ENCODE measurements around the gene BMP8B. TPM values are rescaled to one million over a fixed set of nuclear protein-coding genes. Genes with fewer than 3 reads are reported as not detected.

Gene BMP8B
- total and polyA plus RNA-seq, 7 donors: 0.06 to 0.25 (median 0.15) TPM

GRCh38 chr1:39753132-39754025 is 35.3 kb downstream of the BMP8B start:
- ATAC-seq: no peak
- Histone ChIP-seq H3K27ac (no peak overlapping the region), H3K36me3 (ENCODE audit: insufficient read depth in 1 of 2, low read depth in 1 of 2) (peaks cover 0 to 100% of the 10 kb centered on the region in 2 donors), H3K4me3 (no peak overlapping the region), H3K4me1 (no peaks in the 10 kb centered on the region), H3K27me3 (ENCODE audit: insufficient read depth in 3 of 3, low read length in 2 of 3) (no peaks in the 10 kb centered on the region), H3K9me3 (no peaks in the 10 kb centered on the region)
- intact Hi-C loops (cut with DNase I): no loop called here
- TF ChIP-seq CTCF (IDR thresholded peaks at IDR 0.05): no peak
- WGBS, 3 donors: 85 to 93% (median 90%) methylated on average over 16 of the region's 16 CpGs
- no peak for DNase-seq

GRCh38 chr1:39752703-39753102 is 36.0 kb downstream of the BMP8B start:
- intact Hi-C loops (cut with DNase I): no loop called here
- Histone ChIP-seq H3K27me3 (ENCODE audit: insufficient read depth in 3 of 3, low read length in 2 of 3) (no peaks in the 10 kb centered on the region), H3K27ac (no peak overlapping the region), H3K4me3 (no peak overlapping the region), H3K36me3 (ENCODE audit: insufficient read depth in 1 of 2, low read depth in 1 of 2) (peaks cover 0 to 100% of the 10 kb centered on the region in 2 donors), H3K4me1 (no peaks in the 10 kb centered on the region), H3K9me3 (no peaks in the 10 kb centered on the region)
- 87 to 97% (median 89%) methylated on average over 6 of the region's 6 CpGs for WGBS, 3 donors
- ATAC-seq (no peak), DNase-seq (no peak)
- no peak for TF ChIP-seq CTCF (IDR thresholded peaks at IDR 0.05)

- DNase-seq (no peak), ATAC-seq (no peak)
- TF ChIP-seq CTCF (IDR thresholded peaks at IDR 0.05): no peak
- WGBS, 3 donors: 95 to 97% (median 96%) methylated on average over 7 of the region's 7 CpGs
- Histone ChIP-seq H3K27me3 (ENCODE audit: insufficient read depth in 3 of 3, low read length in 2 of 3) (no peaks in the 10 kb centered on the region), H3K4me3 (no peak overlapping the region), H3K9me3 (no peaks in the 10 kb centered on the region), H3K4me1 (no peaks in the 10 kb centered on the region), H3K36me3 (ENCODE audit: insufficient read depth in 1 of 2, low read depth in 1 of 2) (peaks cover 4 to 100% of the 10 kb centered on the region in 2 donors), H3K27ac (no peak overlapping the region)
- intact Hi-C loops (cut with DNase I): no loop called here
Observed at GRCh38 chr1:39751595-39751994, 37.1 kb downstream of the BMP8B start.

- no peak for ATAC-seq
- Histone ChIP-seq H3K27ac (no peak overlapping the region), H3K36me3 (ENCODE audit: insufficient read depth in 1 of 2, low read depth in 1 of 2) (peaks cover 20 to 100% of the 10 kb centered on the region in 2 donors), H3K4me1 (peaks cover 2% of the 10 kb centered on the region), H3K9me3 (no peaks in the 10 kb centered on the region), H3K27me3 (ENCODE audit: insufficient read depth in 3 of 3, low read length in 2 of 3) (no peaks in the 10 kb centered on the region), H3K4me3 (no peak overlapping the region)
- DNase-seq: no peak
- no peak for TF ChIP-seq CTCF (IDR thresholded peaks at IDR 0.05)
- intact Hi-C loops (cut with DNase I): no loop called here
- WGBS, 3 donors: 94% methylated on average over 16 of the region's 16 CpGs
Observed at GRCh38 chr1:39745016-39745670, 43.5 kb downstream of the BMP8B start.
